Measurements from ENCODE around the gene TRIM54. TPM values are rescaled to one million over a fixed set of nuclear protein-coding genes. Genes with fewer than 3 reads are reported as not detected.
"Not testable (repeated sequence)": the region's sequence is repeated elsewhere in the genome, so short reads cannot be mapped to it uniquely, and the experiment has no call there.

The TRIM54 gene
- total RNA-seq, 2 experiments from 2014 or later: 0.16 to 0.23 TPM

DNA sequence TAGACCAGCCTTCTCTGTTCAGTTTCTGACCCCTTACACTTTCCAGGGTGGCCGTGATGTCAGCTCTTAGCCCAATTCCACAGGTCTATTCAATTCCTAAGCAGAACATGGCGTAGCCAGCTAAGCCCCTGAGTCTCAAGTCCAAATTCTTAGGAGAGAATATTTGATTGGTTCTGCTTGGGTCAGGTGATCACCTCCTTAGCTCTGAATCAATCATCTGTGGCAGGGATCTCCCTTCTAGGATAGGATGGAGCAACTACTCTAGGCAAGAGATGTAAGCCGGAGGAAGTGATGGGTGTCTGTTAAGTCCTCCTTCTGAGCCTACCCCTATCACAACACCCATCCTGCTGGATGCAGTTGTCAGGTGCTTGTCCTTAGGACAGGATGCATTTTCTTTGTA lies 15.0 kb downstream of the TRIM54 start:
- H3K4me1 Mint-ChIP-seq (ENCODE audit: low read depth): no peaks in the 10 kb centered on the region
- H3K4me3 Mint-ChIP-seq: no peak overlapping the region
- ATAC-seq: no peak
- intact Hi-C loops (cut with micrococcal nuclease): no loop called here
- TF ChIP-seq, protein P1, sequence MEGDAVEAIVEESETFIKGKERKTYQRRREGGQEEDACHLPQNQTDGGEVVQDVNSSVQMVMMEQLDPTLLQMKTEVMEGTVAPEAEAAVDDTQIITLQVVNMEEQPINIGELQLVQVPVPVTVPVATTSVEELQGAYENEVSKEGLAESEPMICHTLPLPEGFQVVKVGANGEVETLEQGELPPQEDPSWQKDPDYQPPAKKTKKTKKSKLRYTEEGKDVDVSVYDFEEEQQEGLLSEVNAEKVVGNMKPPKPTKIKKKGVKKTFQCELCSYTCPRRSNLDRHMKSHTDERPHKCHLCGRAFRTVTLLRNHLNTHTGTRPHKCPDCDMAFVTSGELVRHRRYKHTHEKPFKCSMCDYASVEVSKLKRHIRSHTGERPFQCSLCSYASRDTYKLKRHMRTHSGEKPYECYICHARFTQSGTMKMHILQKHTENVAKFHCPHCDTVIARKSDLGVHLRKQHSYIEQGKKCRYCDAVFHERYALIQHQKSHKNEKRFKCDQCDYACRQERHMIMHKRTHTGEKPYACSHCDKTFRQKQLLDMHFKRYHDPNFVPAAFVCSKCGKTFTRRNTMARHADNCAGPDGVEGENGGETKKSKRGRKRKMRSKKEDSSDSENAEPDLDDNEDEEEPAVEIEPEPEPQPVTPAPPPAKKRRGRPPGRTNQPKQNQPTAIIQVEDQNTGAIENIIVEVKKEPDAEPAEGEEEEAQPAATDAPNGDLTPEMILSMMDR (IDR thresholded peaks at IDR 0.05): no peak
- no peaks in the 10 kb centered on the region for H3K9me3 Mint-ChIP-seq
- H3K36me3 Mint-ChIP-seq (ENCODE audit: low read depth): no peaks in the 10 kb centered on the region
- H3K27me3 Mint-ChIP-seq: peaks cover 12% of the 10 kb centered on the region
- CTCF ChIA-PET: interaction anchor here (2.4 kb wide), 1 partner anchor 17 kb away, joined by 14 read pairs; no protein-coding TSS in a partner anchor
- no peak for DNase-seq
- POLR2A ChIA-PET: no interaction called here
- H3K27ac Mint-ChIP-seq: no peak overlapping the region

- ATAC-seq (no peak), DNase-seq (no peak)
- no peak overlapping the region for H3K27ac Mint-ChIP-seq
- no peak overlapping the region for H3K4me3 Mint-ChIP-seq
- TF ChIP-seq, protein P1 (IDR thresholded peaks at IDR 0.05): no peak
- H3K36me3 Mint-ChIP-seq (ENCODE audit: low read depth): no peaks in the 10 kb centered on the region
- POLR2A ChIA-PET: no interaction called here
- intact Hi-C loops (cut with micrococcal nuclease): no loop called here
- no peaks in the 10 kb centered on the region for H3K9me3 Mint-ChIP-seq
- H3K4me1 Mint-ChIP-seq (ENCODE audit: low read depth): peaks cover 3% of the 10 kb centered on the region
- H3K27me3 Mint-ChIP-seq: peaks cover 8% of the 10 kb centered on the region
- CTCF ChIA-PET: interaction anchor here (1.6 to 2.4 kb wide), 2 partner anchors 19 to 453 kb away, joined by 4 to 14 read pairs; no protein-coding TSS in a partner anchor
Measured at GRCh38 chr2:27298391-27299080, 16.3 kb downstream of the TRIM54 start.

- peaks cover 21% of the 10 kb centered on the region for H3K27me3 Mint-ChIP-seq
- H3K4me3 Mint-ChIP-seq; H3K9me3 Mint-ChIP-seq; H3K36me3 Mint-ChIP-seq (ENCODE audit: low read depth); ATAC-seq; intact Hi-C loops (cut with micrococcal nuclease); POLR2A ChIA-PET; DNase-seq; H3K4me1 Mint-ChIP-seq (ENCODE audit: low read depth); H3K27ac Mint-ChIP-seq: not testable (repeated sequence)
- CTCF ChIA-PET: interaction anchor here (0.7 to 6.7 kb wide), 6 partner anchors 19 to 455 kb away, joined by 3 to 100 read pairs (median 4); partner anchors contain the start of genes SLC30A3 and TRIM54
Measured at GRCh38 chr2:27300606-27301005, 18.4 kb downstream of the TRIM54 start.

DNA sequence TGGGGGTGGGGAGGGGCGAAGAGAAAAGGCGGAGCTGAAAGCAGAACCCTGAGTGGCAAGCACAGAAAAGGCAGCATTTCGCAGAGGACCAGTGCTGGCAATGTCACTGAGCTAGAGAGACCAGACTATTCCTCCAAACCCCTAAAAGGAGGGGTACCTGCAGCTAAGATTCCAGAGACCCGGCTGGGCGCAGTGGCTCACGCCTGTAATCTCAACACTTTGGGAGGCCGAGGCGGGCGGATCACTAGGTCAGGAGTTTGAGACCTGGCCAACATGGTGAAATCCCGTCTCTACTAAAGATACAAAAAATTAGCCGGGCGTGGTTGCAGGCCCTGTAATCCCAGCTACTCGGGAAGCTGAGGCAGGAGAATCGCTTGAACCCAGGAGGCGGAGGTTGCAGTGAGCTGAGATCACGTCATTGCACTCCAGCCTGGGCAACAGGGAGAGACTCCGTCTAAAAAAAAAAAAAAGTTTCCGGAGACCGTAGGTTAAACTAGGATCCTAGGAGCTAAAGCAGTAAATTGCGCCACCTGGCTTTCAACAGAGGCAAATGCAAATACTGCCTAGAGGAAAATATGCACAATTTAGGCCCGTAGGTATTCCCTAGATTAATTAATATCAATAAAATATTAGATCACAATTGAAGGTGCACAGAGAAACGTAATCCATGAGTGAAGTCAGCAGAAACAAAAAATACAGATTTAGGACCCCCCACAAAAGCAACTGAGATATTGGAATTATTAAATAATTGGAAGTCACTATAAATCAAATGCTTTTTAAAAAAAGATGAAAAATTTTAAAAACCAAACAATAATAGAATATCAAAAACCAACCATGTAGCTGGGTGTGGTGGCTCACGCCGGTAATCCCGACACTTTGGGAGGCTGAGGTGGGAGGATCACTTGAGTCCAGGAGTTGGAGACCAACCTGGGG lies 21.1 kb downstream of the TRIM54 start:
- ATAC-seq (peak; percentile 80), DNase-seq (peak; percentile 59)
- Mint-ChIP-seq H3K4me1 (ENCODE audit: low read depth) (peaks cover 3% of the 10 kb centered on the region), H3K9me3 (no peaks in the 10 kb centered on the region), H3K27ac (no peak overlapping the region), H3K36me3 (ENCODE audit: low read depth) (peaks cover under 1% of the 10 kb centered on the region), H3K27me3 (peaks cover 18% of the 10 kb centered on the region), H3K4me3 (peak overlapping the region; percentile 61)
- POLR2A ChIA-PET: interaction anchor here (0.6 to 0.8 kb wide), 3 partner anchors 39 to 333 kb away, joined by 3 to 6 read pairs (median 3); no protein-coding TSS in a partner anchor
- intact Hi-C loops (cut with micrococcal nuclease): no loop called here
- CTCF ChIA-PET: interaction anchor here (0.7 to 6.7 kb wide), 63 partner anchors 8 to 457 kb away, joined by 3 to 100 read pairs (median 5); partner anchors contain the start of genes DNAJC5G, EIF2B4, GTF3C2 and MPV17
- TF ChIP-seq, protein P1 (IDR thresholded peaks at IDR 0.05): peak; percentile 88

DNA sequence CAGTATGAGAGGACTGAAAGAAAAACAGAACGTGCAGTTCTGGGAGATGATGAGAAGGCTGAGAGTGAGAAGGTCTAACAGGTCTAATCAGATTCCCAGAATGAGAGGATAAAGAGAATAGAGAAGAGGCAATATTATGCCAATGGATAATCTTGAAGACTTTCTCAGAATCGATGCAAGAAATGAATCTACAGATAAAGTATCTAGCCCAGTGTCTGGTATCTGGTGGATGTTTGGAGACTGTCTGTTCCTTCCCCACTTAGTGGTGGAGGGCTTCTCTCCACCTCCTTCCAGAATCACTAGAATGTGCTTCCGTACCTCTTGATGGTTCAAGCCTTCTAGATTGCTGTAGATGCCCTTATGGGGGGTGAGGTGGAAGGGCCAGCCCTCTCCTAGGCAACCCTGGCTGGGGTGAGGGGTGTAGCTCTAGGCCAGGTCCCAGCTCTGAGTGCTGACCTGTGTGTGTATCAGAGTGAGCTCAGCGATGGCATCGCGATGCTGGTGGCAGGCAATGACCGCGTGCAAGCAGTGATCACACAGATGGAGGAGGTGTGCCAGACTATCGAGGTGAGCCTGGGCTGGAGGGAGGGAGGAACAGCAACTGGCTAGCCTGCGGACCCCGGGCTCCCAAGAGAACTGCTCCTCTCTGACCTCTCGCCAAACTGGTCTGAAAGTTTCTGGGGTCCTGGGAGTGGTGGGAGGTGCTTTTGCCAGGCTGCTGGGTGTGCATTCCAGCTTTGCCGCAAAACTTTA lies 22.4 kb downstream of the TRIM54 start:
- intact Hi-C loops (cut with micrococcal nuclease): no loop called here
- Mint-ChIP-seq H3K36me3 (ENCODE audit: low read depth) (peaks cover 10% of the 10 kb centered on the region), H3K27me3 (peaks cover 16% of the 10 kb centered on the region), H3K9me3 (no peaks in the 10 kb centered on the region), H3K27ac (no peak overlapping the region), H3K4me3 (no peak overlapping the region), H3K4me1 (ENCODE audit: low read depth) (peaks cover 3% of the 10 kb centered on the region)
- POLR2A ChIA-PET: no interaction called here
- TF ChIP-seq, protein P1 (IDR thresholded peaks at IDR 0.05): no peak
- CTCF ChIA-PET: interaction anchor here (0.9 to 6.7 kb wide), 13 partner anchors 12 to 330 kb away, joined by 3 to 100 read pairs (median 15); partner anchors contain the start of genes DNAJC5G, MPV17, SLC30A3 and TRIM54
- ATAC-seq (no peak), DNase-seq (no peak)

Measured in activated CD8-positive, alpha-beta T cell treated with anti-CD3 and anti-CD28 coated beads for 36 hours (primary cell).